H1 (cell line): ENCODE results near the gene OR51V1. TPM values are rescaled to one million over a fixed set of nuclear protein-coding genes. Genes with fewer than 3 reads are reported as not detected.

Experiments used
- CTCF ChIA-PET: fragments of 300-600 bp; sonication (Branson Sonifier 250); formaldehyde crosslinking; loops from one replicate; lab custom pipeline; 2021; ENCODE audit not compliant: partially characterized antibody; lab: Charles Lee
- POLR2A ChIA-PET: fragments of 300-600 bp; sonication (Branson Sonifier 250); formaldehyde crosslinking; loops from one replicate; lab custom pipeline; 2021; ENCODE audit warnings: inconsistent platforms; ENCODE audit not compliant: partially characterized antibody; lab: Charles Lee
- DNase-seq, 2 experiments: peaks; one replicate each; pipeline versions ENCODE4 v3.0.0 to v3.0.0-alpha.2; 2010 to 2022; ENCODE audit warnings: low spot score in 2 of 2, low read depth in 1 of 2, mixed read lengths in 1 of 2
- FAIRE-seq: peaks from 2 replicates; lab custom pipeline; 2011; peaks lifted over from hg19 to GRCh38; lab: Jason Lieb, UNC
- H2AFZ ChIP-seq: 2 replicates; pipeline ENCODE4 v1.8.1; 2012; ENCODE audit warnings: low read length, inconsistent platforms
- H2AK5ac ChIP-seq: 2 replicates; pipeline ENCODE4 v1.6.1; 2013; ENCODE audit warnings: low read depth, low read length
- H2BK120ac ChIP-seq: replicated peaks from 2 replicates; pipeline ENCODE3; 2013; ENCODE audit warnings: low read depth, low read length, inconsistent platforms
- H2BK12ac ChIP-seq: 2 replicates; pipeline ENCODE4 v1.6.1; 2013; ENCODE audit warnings: low read depth, low read length
- H2BK15ac ChIP-seq: 2 replicates; pipeline ENCODE4 v1.6.1; 2013; ENCODE audit warnings: low read length
- H2BK20ac ChIP-seq: 2 replicates; pipeline ENCODE4 v1.6.1; 2013; ENCODE audit warnings: low read length
- H2BK5ac ChIP-seq: 2 replicates; pipeline ENCODE4 v1.6.1; 2013; ENCODE audit warnings: low read depth, low read length
- H3K14ac ChIP-seq: 2 replicates; pipeline ENCODE4 v1.6.1; 2013; ENCODE audit warnings: inconsistent platforms; ENCODE audit not compliant: insufficient read length
- H3K18ac ChIP-seq: 2 replicates; pipeline ENCODE4 v1.6.1; 2013; ENCODE audit warnings: low read length; ENCODE audit errors: extremely low read depth
- H3K23ac ChIP-seq: 2 replicates; pipeline ENCODE4 v1.6.1; 2013; ENCODE audit warnings: inconsistent platforms; ENCODE audit not compliant: insufficient read length
- H3K23me2 ChIP-seq: 2 replicates; pipeline ENCODE4 v1.6.1; 2013; ENCODE audit warnings: low read depth, low read length
- H3K27ac ChIP-seq: 2 replicates; pipeline ENCODE4 v1.6.1; 2011; ENCODE audit warnings: low read depth, low read length, inconsistent platforms
- H3K27me3 ChIP-seq, 4 experiments: replicated peaks in 1 of 4; 1 replicate in 1 of 4; 2 replicates in 3 of 4; pipeline versions ENCODE4 v1.6.1 to v1.8.1; 2011 to 2013; ENCODE audit warnings: low read length in 3 of 4, mild to moderate bottlenecking in 3 of 4, inconsistent platforms in 2 of 4, mixed read lengths in 2 of 4, moderate library complexity in 1 of 4; ENCODE audit not compliant: control insufficient read depth in 3 of 4, insufficient read depth in 3 of 4; ENCODE audit errors: extremely low read depth in 1 of 4
- H3K36me3 ChIP-seq, 4 experiments: 2 replicates each; pipeline versions ENCODE4 v1.6.1 to v1.8.1; 2011 to 2013; ENCODE audit warnings: mild to moderate bottlenecking in 4 of 4, low read length in 3 of 4, moderate library complexity in 2 of 4, control low read depth in 1 of 4, inconsistent platforms in 1 of 4; ENCODE audit not compliant: insufficient read depth in 4 of 4, control insufficient read depth in 2 of 4
- H3K4ac ChIP-seq: replicated peaks from 2 replicates; pipeline ENCODE3; 2013; ENCODE audit warnings: low read length, low read depth, mixed read lengths, inconsistent platforms; ENCODE audit not compliant: insufficient read length
- H3K4me1 ChIP-seq, 4 experiments: replicated peaks in 1 of 4; 1 replicate in 1 of 4; 2 replicates in 3 of 4; pipeline versions ENCODE4 v1.6.1 to v1.8.1; 2011 to 2013; ENCODE audit warnings: low read length in 3 of 4, inconsistent platforms in 2 of 4, mixed read lengths in 1 of 4; ENCODE audit not compliant: insufficient read depth in 4 of 4, control insufficient read depth in 3 of 4
- H3K4me2 ChIP-seq, 2 experiments: 2 replicates each; pipeline versions ENCODE4 v1.6.1 to v1.8.1; 2011 to 2013; ENCODE audit warnings: low read depth in 2 of 2, low read length in 2 of 2, control low read depth in 1 of 2, inconsistent platforms in 1 of 2, mild to moderate bottlenecking in 1 of 2; ENCODE audit not compliant: insufficient read depth in 1 of 2
- H3K4me3 ChIP-seq, 4 experiments: fragments of 200-600, 300-600 bp in 1 of 4; sonication (generic), shearing (Covaris generic), sonication (Bioruptor Twin) in 1 of 4; 2 replicates each; pipeline versions ENCODE4 v1.5.1 to v1.8.1; 2011 to 2016; ENCODE audit warnings: low read length in 4 of 4, low read depth in 3 of 4, control low read depth in 2 of 4, inconsistent platforms in 2 of 4, mild to moderate bottlenecking in 2 of 4, mixed read lengths in 1 of 4, moderate library complexity in 1 of 4; ENCODE audit not compliant: insufficient read depth in 2 of 4; ENCODE audit errors: extremely low read depth in 1 of 4
- H3K56ac ChIP-seq: replicated peaks from 2 replicates; pipeline ENCODE3; 2013; ENCODE audit warnings: low read depth, mild to moderate bottlenecking, mixed read lengths, low read length, inconsistent platforms; ENCODE audit not compliant: insufficient read length
- H3K79me1 ChIP-seq: 2 replicates; pipeline ENCODE4 v1.6.1; 2013; ENCODE audit warnings: low read depth, low read length, control low read depth
- H3K79me2 ChIP-seq, 2 experiments: 2 replicates each; pipeline versions ENCODE4 v1.6.1 to v1.8.1; 2012 to 2013; ENCODE audit warnings: low read length in 2 of 2, mild to moderate bottlenecking in 2 of 2, inconsistent platforms in 1 of 2; ENCODE audit not compliant: insufficient read depth in 2 of 2, control insufficient read depth in 1 of 2
- H3K9ac ChIP-seq, 4 experiments: replicated peaks in 1 of 4; 1 replicate in 1 of 4; 2 replicates in 3 of 4; pipeline versions ENCODE4 v1.6.1 to v1.8.1; 2011 to 2013; ENCODE audit warnings: low read depth in 3 of 4, low read length in 3 of 4, control low read depth in 2 of 4, mild to moderate bottlenecking in 2 of 4, moderate library complexity in 2 of 4, inconsistent platforms in 1 of 4; ENCODE audit errors: extremely low read depth in 1 of 4
- H3K9me3 ChIP-seq, 2 experiments: 2 replicates each; pipeline versions ENCODE4 v1.6.1 to v1.8.1; 2012 to 2013; ENCODE audit warnings: mild to moderate bottlenecking in 2 of 2, moderate library complexity in 2 of 2, control low read depth in 1 of 2, inconsistent platforms in 1 of 2, low read depth in 1 of 2, low read length in 1 of 2, mixed read lengths in 1 of 2; ENCODE audit not compliant: insufficient read depth in 2 of 2
- H4K20me1 ChIP-seq, 2 experiments: replicated peaks in 1 of 2; 2 replicates each; pipeline versions ENCODE3 to v1.8.1; 2011 to 2013; ENCODE audit warnings: inconsistent platforms in 2 of 2, low read length in 2 of 2, mild to moderate bottlenecking in 1 of 2; ENCODE audit not compliant: insufficient read depth in 2 of 2, control insufficient read depth in 1 of 2
- H4K5ac ChIP-seq: 2 replicates; pipeline ENCODE4 v1.6.1; 2013; ENCODE audit warnings: low read length, low read depth, mixed read lengths, inconsistent platforms; ENCODE audit not compliant: insufficient read length
- H4K8ac ChIP-seq: 2 replicates; pipeline ENCODE4 v1.8.0; 2013; ENCODE audit warnings: mild to moderate bottlenecking, moderate library complexity, low read length, inconsistent platforms; ENCODE audit not compliant: insufficient read depth; ENCODE audit errors: extremely low read depth
- H4K91ac ChIP-seq: replicated peaks from 2 replicates; pipeline ENCODE3; 2013; ENCODE audit warnings: low read length, mixed read lengths, inconsistent platforms; ENCODE audit not compliant: insufficient read length
- ATF2 ChIP-seq: IDR thresholded peaks from 2 replicates; pipeline ENCODE4 v1.6.1; 2012; ENCODE audit warnings: low read length, inconsistent platforms
- ATF3 ChIP-seq: IDR thresholded peaks from 2 replicates; pipeline ENCODE4 v1.6.1; 2011; ENCODE audit warnings: low read depth, mild to moderate bottlenecking, low read length; ENCODE audit not compliant: insufficient read depth
- CEBPB ChIP-seq: IDR thresholded peaks from 2 replicates; pipeline ENCODE4 v1.6.1; 2012; ENCODE audit warnings: low read depth, low read length
- E2F6 ChIP-seq: IDR thresholded peaks from 2 replicates; pipeline ENCODE4 v1.6.1; 2012; ENCODE audit warnings: inconsistent platforms
- EZH2 ChIP-seq: fragments of 200-600 bp; sonication (generic); IDR thresholded peaks from 2 replicates; pipeline ENCODE4 v1.7.1; 2012; ENCODE audit warnings: low read depth, mild to moderate bottlenecking, moderate library complexity, low read length, inconsistent platforms; ENCODE audit not compliant: severe bottlenecking
- KDM1A ChIP-seq: fragments of 200-600, 300-600 bp; sonication (generic); IDR thresholded peaks from 2 replicates; pipeline ENCODE4 v1.7.1; 2016; ENCODE audit warnings: mild to moderate bottlenecking, low read length, borderline replicate concordance
- SP1 ChIP-seq: IDR thresholded peaks from 2 replicates; pipeline ENCODE4 v1.6.1; 2011; ENCODE audit warnings: low read depth, low read length
- SP4 ChIP-seq: IDR thresholded peaks from 2 replicates; pipeline ENCODE4 v1.6.1; 2012; ENCODE audit warnings: low read length, inconsistent platforms
- WGBS, 2 experiments: shearing (Covaris generic) in 1 of 2; methylation state at CpG; one replicate each; pipeline versions ENCODE4 v1.1.6 to v1.1.7; 2013 to 2015; ENCODE audit warnings: low lambda C conversion rate in 2 of 2, mixed read lengths in 2 of 2, inconsistent platforms in 1 of 2, low coverage in 1 of 2, missing lambda C conversion rate in 1 of 2; ENCODE audit not compliant: insufficient replicate concordance in 2 of 2, insufficient coverage in 1 of 2, insufficient read length in 1 of 2; ENCODE audit errors: extremely low coverage in 1 of 2, missing lambda C conversion rate in 1 of 2; 5-methylcytosine and 5-hydroxymethylcytosine counted together
- polyA plus RNA-seq, 7 experiments: library from polyadenylated mRNA; depleted of rRNA in 3 of 7; stranded (reverse) in 5 of 7; unstranded in 2 of 7; fragments of >200 nt in 5 of 7; fragments of 200-250 nt in 2 of 7; gene quantifications; 1 replicate in 5 of 7; 2 replicates in 1 of 7; 4 replicates in 1 of 7; pipeline versions ENCODE4 v1.2.1 to v1.2.3, GENCODE V29; 2011 to 2013; ENCODE audit warnings: missing spikeins in 2 of 7, mixed read lengths in 2 of 7
- total RNA-seq: library from RNA; stranded (reverse); fragmentation: NEBNext Ultra II Directional; extraction: Animal tissue kit (Norgen Biotek cat#: 25700); gene quantifications from 2 replicates; pipeline ENCODE4 v1.2.1, GENCODE V29; 2021

Gene OR51V1
- total and polyA plus RNA-seq, 2 of the 8 experiments (the other 6 are each of a cell fraction or from before 2014, with no cell fraction given): not detected

- Histone ChIP-seq H3K56ac (no peak overlapping the region), H2AFZ (no peak overlapping the region), H2BK15ac (no peak overlapping the region), H3K79me1 (no peaks in the 10 kb centered on the region), H3K4me1 (no peaks in the 10 kb centered on the region), H3K79me2 (no peaks in the 10 kb centered on the region), H3K9ac (no peak overlapping the region), H3K4me3 (no peak overlapping the region), H3K36me3 (no peaks in the 10 kb centered on the region), H2BK5ac (no peak overlapping the region), H3K27me3 (no peaks in the 10 kb centered on the region), H4K20me1 (no peaks in the 10 kb centered on the region), H3K23ac (no peak overlapping the region), H2BK120ac (no peak overlapping the region), H2BK20ac (no peak overlapping the region), H4K91ac (no peak overlapping the region), H2BK12ac (no peak overlapping the region), H2AK5ac (no peak overlapping the region), H3K14ac (no peak overlapping the region), H3K4ac (no peak overlapping the region), H4K8ac (no peak overlapping the region), H3K27ac (no peak overlapping the region), H4K5ac (no peak overlapping the region), H3K9me3 (no peaks in the 10 kb centered on the region), H3K18ac (no peak overlapping the region), H3K23me2 (no peaks in the 10 kb centered on the region), H3K4me2 (no peak overlapping the region)
- ChIA-PET POLR2A (no interaction called here), CTCF (interaction anchor here (0.6 to 5.8 kb wide), 9 partner anchors 10 to 183 kb away, joined by 3 to 36 read pairs (median 3); partner anchors contain the start of gene OR51M1)
- DNase-seq (no peak), FAIRE-seq (no peak)
- no peak for TF ChIP-seq EZH2
- TF ChIP-seq KDM1A: no peak
- no peak for TF ChIP-seq ATF2
- no peak for TF ChIP-seq CEBPB
- TF ChIP-seq SP4: no peak
- TF ChIP-seq ATF3: no peak
- TF ChIP-seq SP1: no peak
- no peak for TF ChIP-seq E2F6
- 83% methylated on average over 2 of the region's 2 CpGs; no CpG with 5 or more reads in 1 of the 2 experiments for WGBS, 2 experiments
Measured at GRCh38 chr11:5203366-5203765, 2.9 kb upstream of the OR51V1 start.
